ENCODE data around the gene TMEM119. TPM values are rescaled to one million over a fixed set of nuclear protein-coding genes. Genes with fewer than 3 reads are reported as not detected.

Gene TMEM119
- total and polyA plus RNA-seq, 2 of the 13 experiments (the other 11 are each of a cell fraction or from before 2014, with no cell fraction given), result not detected

DNA sequence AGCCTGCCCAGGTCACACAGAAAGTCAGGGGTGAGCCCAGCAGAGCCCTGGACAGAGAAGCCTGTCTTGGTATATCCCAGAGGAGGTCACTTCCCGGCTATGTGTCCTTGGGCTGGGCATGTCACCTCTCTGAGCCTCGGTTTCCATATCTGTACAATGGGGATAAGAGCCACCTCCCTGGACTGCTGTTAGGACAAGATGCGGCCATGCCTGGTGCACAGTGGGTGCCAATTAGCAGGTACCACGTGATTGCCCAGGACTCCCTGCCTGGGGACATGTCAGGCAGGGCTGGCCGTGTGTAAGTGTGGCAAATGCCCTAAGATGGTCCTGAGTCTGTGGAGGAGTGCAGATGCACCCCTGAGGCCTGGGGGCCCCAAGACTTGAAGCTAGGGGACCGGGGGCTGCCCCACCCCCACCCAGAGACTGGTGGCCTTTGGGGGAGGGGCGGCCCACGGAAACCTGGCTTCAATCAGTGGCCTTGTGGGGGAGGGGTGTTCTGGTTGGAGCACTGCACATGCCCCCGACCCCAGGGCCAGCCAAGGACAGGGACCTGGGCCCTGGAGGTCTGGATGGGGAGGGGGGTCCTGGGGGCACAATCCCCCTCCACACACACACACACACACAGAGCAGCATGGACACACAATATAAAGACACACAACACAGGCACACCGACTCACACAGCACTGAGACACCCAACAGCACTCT is 878 bp downstream of the TMEM119 start (continued):
- TF ChIP-seq, protein P1, sequence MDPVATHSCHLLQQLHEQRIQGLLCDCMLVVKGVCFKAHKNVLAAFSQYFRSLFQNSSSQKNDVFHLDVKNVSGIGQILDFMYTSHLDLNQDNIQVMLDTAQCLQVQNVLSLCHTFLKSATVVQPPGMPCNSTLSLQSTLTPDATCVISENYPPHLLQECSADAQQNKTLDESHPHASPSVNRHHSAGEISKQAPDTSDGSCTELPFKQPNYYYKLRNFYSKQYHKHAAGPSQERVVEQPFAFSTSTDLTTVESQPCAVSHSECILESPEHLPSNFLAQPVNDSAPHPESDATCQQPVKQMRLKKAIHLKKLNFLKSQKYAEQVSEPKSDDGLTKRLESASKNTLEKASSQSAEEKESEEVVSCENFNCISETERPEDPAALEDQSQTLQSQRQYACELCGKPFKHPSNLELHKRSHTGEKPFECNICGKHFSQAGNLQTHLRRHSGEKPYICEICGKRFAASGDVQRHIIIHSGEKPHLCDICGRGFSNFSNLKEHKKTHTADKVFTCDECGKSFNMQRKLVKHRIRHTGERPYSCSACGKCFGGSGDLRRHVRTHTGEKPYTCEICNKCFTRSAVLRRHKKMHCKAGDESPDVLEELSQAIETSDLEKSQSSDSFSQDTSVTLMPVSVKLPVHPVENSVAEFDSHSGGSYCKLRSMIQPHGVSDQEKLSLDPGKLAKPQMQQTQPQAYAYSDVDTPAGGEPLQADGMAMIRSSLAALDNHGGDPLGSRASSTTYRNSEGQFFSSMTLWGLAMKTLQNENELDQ (CRISPR knock-in tag; IDR thresholded peaks at IDR 0.05; ENCODE audit: borderline replicate concordance), result no peak
- TF ChIP-seq, protein P2, sequence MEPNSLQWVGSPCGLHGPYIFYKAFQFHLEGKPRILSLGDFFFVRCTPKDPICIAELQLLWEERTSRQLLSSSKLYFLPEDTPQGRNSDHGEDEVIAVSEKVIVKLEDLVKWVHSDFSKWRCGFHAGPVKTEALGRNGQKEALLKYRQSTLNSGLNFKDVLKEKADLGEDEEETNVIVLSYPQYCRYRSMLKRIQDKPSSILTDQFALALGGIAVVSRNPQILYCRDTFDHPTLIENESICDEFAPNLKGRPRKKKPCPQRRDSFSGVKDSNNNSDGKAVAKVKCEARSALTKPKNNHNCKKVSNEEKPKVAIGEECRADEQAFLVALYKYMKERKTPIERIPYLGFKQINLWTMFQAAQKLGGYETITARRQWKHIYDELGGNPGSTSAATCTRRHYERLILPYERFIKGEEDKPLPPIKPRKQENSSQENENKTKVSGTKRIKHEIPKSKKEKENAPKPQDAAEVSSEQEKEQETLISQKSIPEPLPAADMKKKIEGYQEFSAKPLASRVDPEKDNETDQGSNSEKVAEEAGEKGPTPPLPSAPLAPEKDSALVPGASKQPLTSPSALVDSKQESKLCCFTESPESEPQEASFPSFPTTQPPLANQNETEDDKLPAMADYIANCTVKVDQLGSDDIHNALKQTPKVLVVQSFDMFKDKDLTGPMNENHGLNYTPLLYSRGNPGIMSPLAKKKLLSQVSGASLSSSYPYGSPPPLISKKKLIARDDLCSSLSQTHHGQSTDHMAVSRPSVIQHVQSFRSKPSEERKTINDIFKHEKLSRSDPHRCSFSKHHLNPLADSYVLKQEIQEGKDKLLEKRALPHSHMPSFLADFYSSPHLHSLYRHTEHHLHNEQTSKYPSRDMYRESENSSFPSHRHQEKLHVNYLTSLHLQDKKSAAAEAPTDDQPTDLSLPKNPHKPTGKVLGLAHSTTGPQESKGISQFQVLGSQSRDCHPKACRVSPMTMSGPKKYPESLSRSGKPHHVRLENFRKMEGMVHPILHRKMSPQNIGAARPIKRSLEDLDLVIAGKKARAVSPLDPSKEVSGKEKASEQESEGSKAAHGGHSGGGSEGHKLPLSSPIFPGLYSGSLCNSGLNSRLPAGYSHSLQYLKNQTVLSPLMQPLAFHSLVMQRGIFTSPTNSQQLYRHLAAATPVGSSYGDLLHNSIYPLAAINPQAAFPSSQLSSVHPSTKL (CRISPR knock-in tag; IDR thresholded peaks at IDR 0.05), result no peak
- TF ChIP-seq NKX3-1 (CRISPR knock-in tag; IDR thresholded peaks at IDR 0.05) (no peak), ZNF646 (CRISPR knock-in tag; IDR thresholded peaks at IDR 0.05) (peak; percentile 79), SYNCRIP (IDR thresholded peaks at IDR 0.05; ENCODE audit: insufficient read depth, low read depth, low read length) (no peak), NFIB (CRISPR knock-in tag; IDR thresholded peaks at IDR 0.05; ENCODE audit: borderline replicate concordance) (no peak)
- TF ChIP-seq, protein P3, sequence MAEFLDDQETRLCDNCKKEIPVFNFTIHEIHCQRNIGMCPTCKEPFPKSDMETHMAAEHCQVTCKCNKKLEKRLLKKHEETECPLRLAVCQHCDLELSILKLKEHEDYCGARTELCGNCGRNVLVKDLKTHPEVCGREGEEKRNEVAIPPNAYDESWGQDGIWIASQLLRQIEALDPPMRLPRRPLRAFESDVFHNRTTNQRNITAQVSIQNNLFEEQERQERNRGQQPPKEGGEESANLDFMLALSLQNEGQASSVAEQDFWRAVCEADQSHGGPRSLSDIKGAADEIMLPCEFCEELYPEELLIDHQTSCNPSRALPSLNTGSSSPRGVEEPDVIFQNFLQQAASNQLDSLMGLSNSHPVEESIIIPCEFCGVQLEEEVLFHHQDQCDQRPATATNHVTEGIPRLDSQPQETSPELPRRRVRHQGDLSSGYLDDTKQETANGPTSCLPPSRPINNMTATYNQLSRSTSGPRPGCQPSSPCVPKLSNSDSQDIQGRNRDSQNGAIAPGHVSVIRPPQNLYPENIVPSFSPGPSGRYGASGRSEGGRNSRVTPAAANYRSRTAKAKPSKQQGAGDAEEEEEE (CRISPR knock-in tag; IDR thresholded peaks at IDR 0.05; ENCODE audit: borderline replicate concordance), result no peak
